Loucy (cell line): ENCODE data around the gene PRR13.

Experiments used
- CTCF ChIP-seq: fragments of 200-600 bp; sonication (generic); conservative IDR thresholded peaks from 2 replicates; pipeline ENCODE4 v1.5.1; 2014; ENCODE audit warnings: mild to moderate bottlenecking, antibody characterized with exemption, low read length
- EZH2phosphoT487 ChIP-seq: fragments of 200-600 bp; IDR thresholded peaks from 2 replicates; pipeline ENCODE4 v1.6.1; 2018; ENCODE audit warnings: antibody characterized with exemption, mild to moderate bottlenecking, moderate library complexity, borderline replicate concordance

- TF ChIP-seq EZH2phosphoT487, result no peak
- no peak for TF ChIP-seq CTCF
Measured at GRCh38 chr12:53467880-53468279, 26.3 kb downstream of the PRR13 start.
